Activated CD4-positive, alpha-beta T cell treated with anti-CD3 and anti-CD28 coated beads, Interleukin-2, amount 10 ng/mL, durations not matched to agents 24 days and 14 days (primary cell): ENCODE measurements around the gene SDCCAG8. TPM values are rescaled to one million over a fixed set of nuclear protein-coding genes. Genes with fewer than 3 reads are reported as not detected.
"Not testable (repeated sequence)": the region's sequence is repeated elsewhere in the genome, so short reads cannot be mapped to it uniquely, and the experiment has no call there.

ENCODE experiments used
- DNase-seq: peaks from one replicate; pipeline ENCODE4 v3.0.0; 2022
- H3K27ac Mint-ChIP-seq: one replicate; pipeline ENCODE4 v1.8.0; 2022; ENCODE audit warnings: mild to moderate bottlenecking, mixed read lengths
- H3K27me3 Mint-ChIP-seq: one replicate; pipeline ENCODE4 v1.8.0; 2022; ENCODE audit warnings: mixed read lengths
- H3K36me3 Mint-ChIP-seq: one replicate; pipeline ENCODE4 v1.8.0; 2022; ENCODE audit warnings: low read depth, mild to moderate bottlenecking, mixed read lengths
- H3K4me1 Mint-ChIP-seq: one replicate; pipeline ENCODE4 v1.8.0; 2021; ENCODE audit warnings: mixed read lengths
- H3K4me3 Mint-ChIP-seq: one replicate; pipeline ENCODE4 v1.8.0; 2022; ENCODE audit warnings: mild to moderate bottlenecking, moderate library complexity, mixed read lengths
- H3K9me3 Mint-ChIP-seq: one replicate; pipeline ENCODE4 v1.8.0; 2021; ENCODE audit warnings: mixed read lengths
- intact Hi-C: fragments of 100-400 bp; cut with micrococcal nuclease; formaldehyde crosslinking; loops from one replicate; pipeline ENCODE4 v1.15.1; 2023
- total RNA-seq: library from RNA; stranded (reverse); gene quantifications from 2 replicates; pipeline ENCODE4 v1.2.3, GENCODE V29; 2022

The SDCCAG8 gene
- total RNA-seq, 1 donor from 2014 or later: 23.6 TPM

DNA sequence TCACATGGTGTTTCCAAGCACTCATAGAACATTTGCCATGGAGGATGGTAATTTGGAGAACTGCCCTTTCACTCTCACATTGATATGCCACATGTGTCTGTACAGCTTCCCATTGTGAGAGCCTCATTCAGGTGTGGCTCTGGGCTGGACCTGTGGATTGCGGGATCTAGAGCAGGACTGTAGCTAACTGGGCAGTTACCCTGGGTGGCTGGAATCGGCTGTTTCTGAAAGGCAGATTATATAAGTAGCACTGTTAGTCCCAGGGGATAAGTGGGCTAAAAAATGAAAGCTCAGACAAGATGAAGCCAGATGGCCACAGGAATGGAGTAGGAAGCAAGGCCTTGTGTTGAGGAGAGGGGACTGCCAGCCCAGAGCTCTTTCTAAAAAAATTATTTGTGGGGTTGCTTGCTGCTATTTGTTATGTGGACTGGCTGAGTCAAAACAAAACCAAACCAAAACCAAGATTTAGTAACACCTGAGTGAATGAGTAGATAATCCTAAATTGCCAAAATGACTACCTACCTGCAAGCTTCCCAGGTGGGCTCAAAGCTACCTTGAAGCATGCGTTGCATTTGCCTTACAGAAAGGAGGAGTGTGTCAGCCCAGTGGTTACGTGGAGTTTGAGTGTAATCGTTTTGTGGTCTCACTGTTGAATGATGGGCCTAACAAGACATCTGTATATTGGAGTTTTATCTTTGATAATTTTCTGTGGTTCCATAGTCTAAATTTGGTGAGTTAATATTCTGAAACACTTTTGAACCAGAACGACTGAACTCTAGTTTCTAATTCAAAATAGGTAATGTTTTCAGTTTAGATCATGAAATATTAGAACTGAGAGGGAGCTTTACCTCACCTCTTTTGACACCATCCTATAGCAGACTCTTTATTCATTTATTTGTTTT lies 58.0 kb downstream of the SDCCAG8 start:
- no peaks in the 10 kb centered on the region for H3K9me3 Mint-ChIP-seq
- H3K4me3 Mint-ChIP-seq: no peak overlapping the region
- peaks cover 7% of the 10 kb centered on the region for H3K36me3 Mint-ChIP-seq
- H3K27ac Mint-ChIP-seq: no peak overlapping the region
- intact Hi-C loops: no loop called here
- peaks cover 6% of the 10 kb centered on the region for H3K4me1 Mint-ChIP-seq
- no peaks in the 10 kb centered on the region for H3K27me3 Mint-ChIP-seq
- no peak for DNase-seq

- H3K27me3 Mint-ChIP-seq: no peaks in the 10 kb centered on the region
- H3K9me3 Mint-ChIP-seq: no peaks in the 10 kb centered on the region
- intact Hi-C loops: no loop called here
- no peak overlapping the region for H3K4me3 Mint-ChIP-seq
- DNase-seq: no peak
- peaks cover 7% of the 10 kb centered on the region for H3K36me3 Mint-ChIP-seq
- H3K27ac Mint-ChIP-seq: no peak overlapping the region
- peaks cover 6% of the 10 kb centered on the region for H3K4me1 Mint-ChIP-seq
These were observed 59.6 kb downstream of the SDCCAG8 start for GRCh38 chr1:243315455-243315854.

- Mint-ChIP-seq H3K4me1 (peaks cover 6% of the 10 kb centered on the region), H3K27me3 (no peaks in the 10 kb centered on the region), H3K36me3 (peaks cover 7% of the 10 kb centered on the region), H3K9me3 (no peaks in the 10 kb centered on the region), H3K27ac (no peak overlapping the region), H3K4me3 (no peak overlapping the region)
- intact Hi-C loops: no loop called here
- no peak for DNase-seq
These were observed 60.1 kb downstream of the SDCCAG8 start for GRCh38 chr1:243315893-243316292.

DNA sequence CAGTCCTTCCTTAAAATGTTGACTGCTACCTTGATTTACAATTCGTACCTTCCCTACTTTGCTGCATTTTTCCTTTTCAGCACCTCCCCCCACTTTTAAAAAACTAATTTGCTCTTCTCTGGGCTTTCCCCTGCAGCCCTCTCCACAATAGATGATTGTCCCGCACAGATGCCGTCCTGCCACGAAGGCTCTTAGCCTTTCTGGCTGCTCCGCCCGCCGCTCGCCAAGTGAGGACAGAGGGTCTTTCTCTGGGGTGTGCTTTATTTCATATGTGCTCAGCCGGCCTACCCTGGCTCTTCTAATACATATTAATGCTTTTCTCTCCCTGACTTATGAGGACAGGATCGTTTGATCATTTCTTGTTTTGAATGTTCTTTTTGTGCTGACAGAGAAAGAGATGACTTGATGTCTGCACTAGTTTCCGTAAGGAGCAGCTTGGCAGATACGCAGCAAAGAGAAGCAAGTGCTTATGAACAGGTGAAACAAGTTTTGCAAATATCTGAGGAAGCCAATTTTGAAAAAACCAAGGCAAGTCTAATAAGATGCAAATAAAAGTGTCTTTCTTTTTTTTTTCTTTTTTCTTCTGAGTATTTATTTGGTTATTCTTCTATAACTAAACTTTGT lies 60.6 kb downstream of the SDCCAG8 start:
- no peak for DNase-seq
- no peaks in the 10 kb centered on the region for H3K9me3 Mint-ChIP-seq
- H3K36me3 Mint-ChIP-seq: peaks cover 7% of the 10 kb centered on the region
- no peaks in the 10 kb centered on the region for H3K27me3 Mint-ChIP-seq
- H3K4me3 Mint-ChIP-seq: no peak overlapping the region
- H3K4me1 Mint-ChIP-seq: peaks cover 6% of the 10 kb centered on the region
- intact Hi-C loops: no loop called here
- no peak overlapping the region for H3K27ac Mint-ChIP-seq

- H3K27ac Mint-ChIP-seq: no peak overlapping the region
- H3K9me3 Mint-ChIP-seq: no peaks in the 10 kb centered on the region
- intact Hi-C loops: no loop called here
- no peaks in the 10 kb centered on the region for H3K4me1 Mint-ChIP-seq
- no peak for DNase-seq
- no peak overlapping the region for H3K4me3 Mint-ChIP-seq
- H3K27me3 Mint-ChIP-seq: no peaks in the 10 kb centered on the region
- H3K36me3 Mint-ChIP-seq: peaks cover 4% of the 10 kb centered on the region
These were observed 64.4 kb downstream of the SDCCAG8 start for GRCh38 chr1:243320224-243320623.

GRCh38 chr1:243322326-243322725 lies 66.5 kb downstream of the SDCCAG8 start:
- Mint-ChIP-seq H3K27me3 (no peaks in the 10 kb centered on the region), H3K27ac (no peak overlapping the region), H3K9me3 (no peaks in the 10 kb centered on the region), H3K36me3 (peaks cover 4% of the 10 kb centered on the region), H3K4me3 (no peak overlapping the region), H3K4me1 (no peaks in the 10 kb centered on the region)
- intact Hi-C loops: no loop called here
- DNase-seq: no peak

- no peaks in the 10 kb centered on the region for H3K4me1 Mint-ChIP-seq
- no peaks in the 10 kb centered on the region for H3K36me3 Mint-ChIP-seq
- intact Hi-C loops: no loop called here
- H3K4me3 Mint-ChIP-seq: no peak overlapping the region
- no peaks in the 10 kb centered on the region for H3K27me3 Mint-ChIP-seq
- no peaks in the 10 kb centered on the region for H3K9me3 Mint-ChIP-seq
- H3K27ac Mint-ChIP-seq: no peak overlapping the region
- no peak for DNase-seq
These were observed 67.7 kb downstream of the SDCCAG8 start for GRCh38 chr1:243323491-243323890.

DNA sequence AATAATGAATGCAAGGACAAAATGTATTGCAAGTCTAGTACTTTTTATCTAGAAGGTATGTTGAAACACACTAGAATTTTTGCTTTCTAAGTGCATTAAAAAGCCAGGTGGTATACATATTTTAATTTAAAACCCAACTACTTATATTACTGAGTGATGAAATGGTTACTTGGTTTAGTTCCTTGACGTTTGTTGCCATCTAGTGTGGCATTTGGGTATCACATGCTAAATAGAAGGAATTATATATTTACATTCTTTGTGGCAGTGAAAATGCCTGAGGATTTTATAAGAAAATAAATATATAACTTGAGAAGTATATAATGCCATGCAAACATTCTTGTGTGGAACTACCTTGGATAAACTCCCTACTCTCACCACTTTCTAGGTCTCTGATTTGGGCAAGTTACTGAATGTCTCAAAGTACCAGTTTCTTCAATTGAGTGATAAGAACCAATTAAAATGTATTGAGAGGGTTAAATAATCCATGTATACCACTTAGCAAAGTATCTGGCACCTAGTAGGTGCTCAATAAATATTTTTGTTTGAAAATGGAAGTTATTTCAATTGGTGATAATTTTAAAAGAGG lies 69.6 kb downstream of the SDCCAG8 start:
- Mint-ChIP-seq H3K36me3 (no peaks in the 10 kb centered on the region), H3K27me3 (no peaks in the 10 kb centered on the region), H3K27ac (no peak overlapping the region), H3K4me3 (no peak overlapping the region), H3K4me1 (no peaks in the 10 kb centered on the region), H3K9me3 (no peaks in the 10 kb centered on the region)
- intact Hi-C loops: loop anchor here (2.0 to 5.0 kb wide), 3 partner anchors 71 to 873 kb away; partner anchors contain the start of gene CEP170
- DNase-seq: peak; percentile 80

- no peaks in the 10 kb centered on the region for H3K27me3 Mint-ChIP-seq
- H3K4me3 Mint-ChIP-seq: no peak overlapping the region
These were observed 76.6 kb downstream of the SDCCAG8 start for GRCh38 chr1:243332440-243332839.

GRCh38 chr1:243335292-243335691 lies 79.5 kb downstream of the SDCCAG8 start:
- Mint-ChIP-seq H3K36me3 (peaks cover 27% of the 10 kb centered on the region), H3K27me3 (no peaks in the 10 kb centered on the region), H3K9me3 (no peaks in the 10 kb centered on the region), H3K4me1 (peaks cover 3% of the 10 kb centered on the region), H3K4me3 (no peak overlapping the region), H3K27ac (no peak overlapping the region)
- intact Hi-C loops: no loop called here
- DNase-seq: no peak

More at GRCh38 chr1:243332440-243332839, 76.6 kb downstream of the SDCCAG8 start:
- peaks cover 27% of the 10 kb centered on the region for H3K36me3 Mint-ChIP-seq
- H3K9me3 Mint-ChIP-seq: no peaks in the 10 kb centered on the region
- H3K27ac Mint-ChIP-seq: no peak overlapping the region
- intact Hi-C loops: no loop called here
- DNase-seq: peak; percentile 40
- peaks cover 3% of the 10 kb centered on the region for H3K4me1 Mint-ChIP-seq

DNA sequence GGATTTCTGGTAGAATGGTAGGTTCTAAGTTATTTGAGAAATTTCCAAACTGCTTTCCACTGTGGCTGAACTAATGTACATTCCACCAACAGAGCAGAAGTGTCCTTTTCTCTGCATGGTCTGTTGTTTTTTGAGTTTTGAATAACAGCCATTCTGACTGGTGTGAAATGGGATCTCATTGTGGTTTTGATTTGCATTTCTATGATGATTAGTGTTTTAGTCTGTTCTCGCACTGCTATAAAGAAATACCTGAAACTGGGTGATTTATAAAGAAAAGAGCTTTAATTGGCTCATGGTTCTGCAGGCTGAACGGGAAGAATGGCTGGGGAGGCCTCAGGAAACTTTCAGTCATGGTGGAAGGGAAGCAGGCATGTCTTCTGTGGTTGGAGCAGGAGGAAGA lies 80.3 kb downstream of the SDCCAG8 start:
- Mint-ChIP-seq H3K4me3 (no peak overlapping the region), H3K9me3 (no peaks in the 10 kb centered on the region), H3K27me3 (no peaks in the 10 kb centered on the region), H3K4me1 (peaks cover 3% of the 10 kb centered on the region), H3K36me3 (peaks cover 24% of the 10 kb centered on the region), H3K27ac (no peak overlapping the region)
- peak; percentile 13 for DNase-seq
- intact Hi-C loops: no loop called here

- intact Hi-C loops: not testable (repeated sequence)
These were observed 83.0 kb downstream of the SDCCAG8 start for GRCh38 chr1:243338848-243339247.

GRCh38 chr1:243341074-243341473 lies 85.2 kb downstream of the SDCCAG8 start:
- DNase-seq: no peak
- Mint-ChIP-seq H3K9me3 (no peaks in the 10 kb centered on the region), H3K27me3 (no peaks in the 10 kb centered on the region), H3K4me3 (no peak overlapping the region), H3K4me1 (peaks cover 5% of the 10 kb centered on the region), H3K27ac (no peak overlapping the region), H3K36me3 (peaks cover 7% of the 10 kb centered on the region)
- intact Hi-C loops: loop anchor here (5.0 to 10.0 kb wide), 4 partner anchors 144 to 704 kb away; partner anchors contain the start of gene AKT3

More at GRCh38 chr1:243338848-243339247, 83.0 kb downstream of the SDCCAG8 start:
- not testable (repeated sequence) for H3K4me3 Mint-ChIP-seq, H3K27me3 Mint-ChIP-seq, H3K4me1 Mint-ChIP-seq, H3K27ac Mint-ChIP-seq, H3K9me3 Mint-ChIP-seq
- peak; percentile 35 for DNase-seq
- peaks cover 16% of the 10 kb centered on the region for H3K36me3 Mint-ChIP-seq
